Measurements from ENCODE around the gene HSPA6.
"Not testable (repeated sequence)": the region's sequence is repeated elsewhere in the genome, so short reads cannot be mapped to it uniquely, and the experiment has no call there.

HSPA6 gene

GRCh38 chr1:161503394-161503748 lies 21.0 kb upstream of the HSPA6 start:
- no peaks in the 10 kb centered on the region for H3K9me3 ChIP-seq (ENCODE audit: control insufficient read depth, insufficient read depth, low read length)
- DNase-seq (ENCODE audit: low read depth, low spot score): no peak
- no peaks in the 10 kb centered on the region for H3K36me3 ChIP-seq (ENCODE audit: control insufficient read depth, insufficient read depth, low read length)
- H3K27me3 ChIP-seq (ENCODE audit: control insufficient read depth, insufficient read depth, low read length): no peaks in the 10 kb centered on the region
- H3K4me1 ChIP-seq (ENCODE audit: control insufficient read depth, insufficient read depth, low read length): 0 out of 2 replicates have a peak, but pooled peaks cover 1% of the 10 kb centered on the region
- no peak overlapping the region for H3K4me3 ChIP-seq (ENCODE audit: low read length)
- no peak overlapping the region for H3K27ac ChIP-seq (ENCODE audit: low read length)

GRCh38 chr1:161505686-161506085 lies 18.7 kb upstream of the HSPA6 start:
- H3K36me3 ChIP-seq (ENCODE audit: control insufficient read depth, insufficient read depth, low read length): no peaks in the 10 kb centered on the region
- H3K4me3 ChIP-seq (ENCODE audit: low read length): no peak overlapping the region
- WGBS (ENCODE audit: insufficient coverage, insufficient read length): no CpG with 5 or more reads among the region's 6 CpGs
- no peak overlapping the region for H3K27ac ChIP-seq (ENCODE audit: low read length)
- 0 out of 2 replicates have a peak, but pooled peaks cover 1% of the 10 kb centered on the region for H3K4me1 ChIP-seq (ENCODE audit: control insufficient read depth, insufficient read depth, low read length)
- no peaks in the 10 kb centered on the region for H3K9me3 ChIP-seq (ENCODE audit: control insufficient read depth, insufficient read depth, low read length)
- no peaks in the 10 kb centered on the region for H3K27me3 ChIP-seq (ENCODE audit: control insufficient read depth, insufficient read depth, low read length)
- DNase-seq (ENCODE audit: low read depth, low spot score): no peak

- Histone ChIP-seq H3K27me3 (ENCODE audit: control insufficient read depth, insufficient read depth, low read length) (no peaks in the 10 kb centered on the region), H3K27ac (ENCODE audit: low read length) (no peak overlapping the region), H3K9me3 (ENCODE audit: control insufficient read depth, insufficient read depth, low read length) (no peaks in the 10 kb centered on the region), H3K36me3 (ENCODE audit: control insufficient read depth, insufficient read depth, low read length) (no peaks in the 10 kb centered on the region), H3K4me1 (ENCODE audit: control insufficient read depth, insufficient read depth, low read length) (0 out of 2 replicates have a peak, but pooled peaks cover 1% of the 10 kb centered on the region), H3K4me3 (ENCODE audit: low read length) (no peak overlapping the region)
- DNase-seq (ENCODE audit: low read depth, low spot score): no peak
- no CpG with 5 or more reads among the region's 15 CpGs for WGBS (ENCODE audit: insufficient coverage, insufficient read length)
Measured at GRCh38 chr1:161506336-161507223, 17.8 kb upstream of the HSPA6 start.

- Histone ChIP-seq H3K4me1 (ENCODE audit: control insufficient read depth, insufficient read depth, low read length) (peaks cover 4% of the 10 kb centered on the region; the same call in 1 of the 2 replicates), H3K9me3 (ENCODE audit: control insufficient read depth, insufficient read depth, low read length) (no peaks in the 10 kb centered on the region), H3K27me3 (ENCODE audit: control insufficient read depth, insufficient read depth, low read length) (no peaks in the 10 kb centered on the region), H3K27ac (ENCODE audit: low read length) (no peak overlapping the region), H3K4me3 (ENCODE audit: low read length) (no peak overlapping the region), H3K36me3 (ENCODE audit: control insufficient read depth, insufficient read depth, low read length) (no peaks in the 10 kb centered on the region)
- WGBS (ENCODE audit: insufficient coverage, insufficient read length): no CpG with 5 or more reads among the region's 3 CpGs
- DNase-seq (ENCODE audit: low read depth, low spot score): no peak
Measured at GRCh38 chr1:161510477-161510876, 13.9 kb upstream of the HSPA6 start.

GRCh38 chr1:161511018-161511755 lies 13.2 kb upstream of the HSPA6 start:
- Histone ChIP-seq H3K27me3 (ENCODE audit: control insufficient read depth, insufficient read depth, low read length) (no peaks in the 10 kb centered on the region), H3K9me3 (ENCODE audit: control insufficient read depth, insufficient read depth, low read length) (no peaks in the 10 kb centered on the region), H3K4me3 (ENCODE audit: low read length) (no peak overlapping the region), H3K36me3 (ENCODE audit: control insufficient read depth, insufficient read depth, low read length) (no peaks in the 10 kb centered on the region), H3K27ac (ENCODE audit: low read length) (no peak overlapping the region), H3K4me1 (ENCODE audit: control insufficient read depth, insufficient read depth, low read length) (peaks cover 4% of the 10 kb centered on the region; the same call in 1 of the 2 replicates)
- no peak for DNase-seq (ENCODE audit: low read depth, low spot score)
- WGBS (ENCODE audit: insufficient coverage, insufficient read length): no CpG with 5 or more reads among the region's 5 CpGs

- H3K4me1 ChIP-seq (ENCODE audit: control insufficient read depth, insufficient read depth, low read length): peaks cover 4% of the 10 kb centered on the region; the same call in 1 of the 2 replicates
Measured at GRCh38 chr1:161511756-161512060, 12.6 kb upstream of the HSPA6 start.

GRCh38 chr1:161512636-161513447 lies 11.5 kb upstream of the HSPA6 start:
- no CpG with 5 or more reads among the region's 6 CpGs for WGBS (ENCODE audit: insufficient coverage, insufficient read length)
- not testable (repeated sequence) for DNase-seq (ENCODE audit: low read depth, low spot score); H3K27ac ChIP-seq (ENCODE audit: low read length); H3K4me1 ChIP-seq (ENCODE audit: control insufficient read depth, insufficient read depth, low read length); H3K4me3 ChIP-seq (ENCODE audit: low read length); H3K27me3 ChIP-seq (ENCODE audit: control insufficient read depth, insufficient read depth, low read length); H3K9me3 ChIP-seq (ENCODE audit: control insufficient read depth, insufficient read depth, low read length); H3K36me3 ChIP-seq (ENCODE audit: control insufficient read depth, insufficient read depth, low read length)

More at GRCh38 chr1:161511756-161512060, 12.6 kb upstream of the HSPA6 start:
- no CpG with 5 or more reads among the region's 7 CpGs for WGBS (ENCODE audit: insufficient coverage, insufficient read length)
- no peak for DNase-seq (ENCODE audit: low read depth, low spot score)
- no peak overlapping the region for H3K4me3 ChIP-seq (ENCODE audit: low read length)
- no peaks in the 10 kb centered on the region for H3K27me3 ChIP-seq (ENCODE audit: control insufficient read depth, insufficient read depth, low read length)
- no peaks in the 10 kb centered on the region for H3K36me3 ChIP-seq (ENCODE audit: control insufficient read depth, insufficient read depth, low read length)
- H3K9me3 ChIP-seq (ENCODE audit: control insufficient read depth, insufficient read depth, low read length): no peaks in the 10 kb centered on the region
- no peak overlapping the region for H3K27ac ChIP-seq (ENCODE audit: low read length)

- H3K9me3 ChIP-seq (ENCODE audit: control insufficient read depth, insufficient read depth, low read length); H3K27me3 ChIP-seq (ENCODE audit: control insufficient read depth, insufficient read depth, low read length); H3K4me1 ChIP-seq (ENCODE audit: control insufficient read depth, insufficient read depth, low read length); DNase-seq (ENCODE audit: low read depth, low spot score); H3K36me3 ChIP-seq (ENCODE audit: control insufficient read depth, insufficient read depth, low read length); H3K4me3 ChIP-seq (ENCODE audit: low read length); H3K27ac ChIP-seq (ENCODE audit: low read length): not testable (repeated sequence)
- no CpG with 5 or more reads among the region's 1 CpG for WGBS (ENCODE audit: insufficient coverage, insufficient read length)
Measured at GRCh38 chr1:161513448-161513780, 10.9 kb upstream of the HSPA6 start.

- H3K36me3 ChIP-seq (ENCODE audit: control insufficient read depth, insufficient read depth, low read length); H3K9me3 ChIP-seq (ENCODE audit: control insufficient read depth, insufficient read depth, low read length); H3K4me3 ChIP-seq (ENCODE audit: low read length); DNase-seq (ENCODE audit: low read depth, low spot score); H3K27ac ChIP-seq (ENCODE audit: low read length); H3K4me1 ChIP-seq (ENCODE audit: control insufficient read depth, insufficient read depth, low read length); H3K27me3 ChIP-seq (ENCODE audit: control insufficient read depth, insufficient read depth, low read length): not testable (repeated sequence)
- WGBS (ENCODE audit: insufficient coverage, insufficient read length): no CpG with 5 or more reads among the region's 1 CpG
Measured at GRCh38 chr1:161513953-161514352, 10.4 kb upstream of the HSPA6 start.

- H3K36me3 ChIP-seq (ENCODE audit: control insufficient read depth, insufficient read depth, low read length); H3K27ac ChIP-seq (ENCODE audit: low read length); H3K4me1 ChIP-seq (ENCODE audit: control insufficient read depth, insufficient read depth, low read length); H3K9me3 ChIP-seq (ENCODE audit: control insufficient read depth, insufficient read depth, low read length); DNase-seq (ENCODE audit: low read depth, low spot score); H3K27me3 ChIP-seq (ENCODE audit: control insufficient read depth, insufficient read depth, low read length): not testable (repeated sequence)
- no CpG with 5 or more reads among the region's 20 CpGs for WGBS (ENCODE audit: insufficient coverage, insufficient read length)
- H3K4me3 ChIP-seq (ENCODE audit: low read length): peak overlapping the region; percentile 24; the same call in 1 of the 2 replicates
Measured at GRCh38 chr1:161523041-161523816, 1.1 kb upstream of the HSPA6 start.
